Brain pericyte (primary cell): ENCODE data around the gene LRRC58.
"Not testable (repeated sequence)": the region's sequence is repeated elsewhere in the genome, so short reads cannot be mapped to it uniquely, and the experiment has no call there.

ENCODE experiments used
- DNase-seq: peaks from one replicate; pipeline ENCODE4 v3.0.0-alpha.2; 2012; ENCODE audit warnings: low read depth, low spot score

Gene LRRC58

GRCh38 chr3:120339362-120339761, 9.8 kb downstream of the LRRC58 start:
- no peak for DNase-seq

- DNase-seq, result no peak
Measured at GRCh38 chr3:120338517-120338916, 10.6 kb downstream of the LRRC58 start.

DNA sequence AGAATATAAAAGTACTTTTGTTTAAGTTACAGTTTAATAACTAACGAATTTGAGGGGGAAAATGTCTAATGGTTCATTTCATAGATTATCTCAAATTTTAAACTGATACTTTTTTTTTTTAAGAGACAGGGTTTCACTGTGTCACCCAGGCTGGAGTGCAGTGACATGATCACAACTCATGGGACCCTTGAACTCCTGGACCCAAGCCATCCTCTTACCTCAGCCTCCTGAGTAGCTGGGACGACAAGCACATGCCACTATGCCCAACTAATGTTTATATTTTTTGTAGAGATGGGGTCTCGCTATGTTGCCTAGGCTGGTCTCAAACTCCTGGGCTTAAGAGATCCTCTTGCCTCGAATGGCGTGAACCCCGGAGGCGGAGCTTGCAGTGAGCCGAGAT, 16.5 kb downstream of the LRRC58 start:
- no peak for DNase-seq

DNA sequence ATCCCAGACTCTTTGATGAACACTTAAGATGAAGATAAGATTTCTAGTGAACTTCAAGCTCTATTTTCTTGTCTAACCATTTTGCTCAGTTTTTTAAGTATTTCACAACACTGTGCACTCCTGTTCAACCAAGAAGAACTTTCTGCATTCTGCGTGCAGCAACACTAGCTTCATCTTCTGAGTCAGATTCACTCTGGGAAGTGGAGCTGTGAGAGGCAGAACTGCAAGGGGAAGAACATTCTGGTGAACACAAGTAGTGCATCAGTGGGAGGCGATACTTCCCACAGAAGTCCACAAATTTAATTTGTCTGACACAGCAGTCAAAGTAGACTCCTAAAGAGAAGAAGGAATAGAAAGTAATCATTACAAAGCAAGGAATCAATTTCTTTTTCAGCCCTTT, 18.1 kb downstream of the LRRC58 start:
- no peak for DNase-seq

- no peak for DNase-seq
Measured at GRCh38 chr3:120326784-120327183, 22.4 kb downstream of the LRRC58 start.

- no peak for DNase-seq
Measured at GRCh38 chr3:120324190-120324589, 25.0 kb downstream of the LRRC58 start.

- DNase-seq, result not testable (repeated sequence)
Measured at GRCh38 chr3:120323761-120324160, 25.4 kb downstream of the LRRC58 start.

DNA sequence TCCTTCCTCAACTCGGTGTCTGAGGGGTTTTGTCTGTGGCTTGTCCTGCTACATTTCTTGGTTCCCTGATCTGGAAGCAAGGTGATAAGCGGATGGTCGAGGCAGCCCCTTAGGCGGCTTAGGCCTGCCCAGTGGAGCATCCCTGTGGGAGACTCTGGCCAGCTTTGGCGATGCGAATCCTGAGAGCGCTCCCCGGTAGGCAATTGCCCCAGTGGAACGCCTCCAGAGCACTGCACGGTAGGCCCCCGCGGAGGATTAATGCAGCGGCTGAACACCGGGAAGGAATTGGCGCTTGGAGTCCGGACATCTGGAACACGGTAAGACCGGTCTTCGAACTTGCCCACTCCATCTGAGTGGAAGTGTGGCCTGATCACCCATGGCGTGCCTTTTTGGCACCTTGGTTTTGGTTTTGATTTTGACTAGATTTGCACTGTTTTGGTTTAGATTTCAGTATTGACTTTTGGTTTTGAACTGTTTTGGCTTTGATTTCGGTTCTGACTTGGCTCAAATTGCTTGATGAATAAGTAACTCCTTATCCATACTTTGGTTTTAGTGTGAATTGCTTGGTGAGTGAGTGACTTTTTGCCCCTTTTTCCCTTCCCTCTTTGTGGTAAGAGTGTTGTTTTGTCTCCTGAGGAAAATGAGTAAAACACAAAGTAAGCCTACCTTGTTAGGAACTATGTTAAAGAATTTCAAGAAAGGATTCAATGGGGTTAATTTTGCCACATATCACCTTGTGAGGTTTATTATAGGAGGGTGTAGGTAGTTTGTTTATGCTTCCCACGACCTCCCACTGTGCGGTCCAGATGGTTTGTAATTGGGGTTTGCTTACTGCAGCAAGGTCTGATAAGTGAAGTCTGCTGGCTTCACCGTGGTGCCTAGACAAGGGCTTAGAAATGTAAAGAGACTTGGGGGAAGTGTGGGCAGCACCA, 37.0 kb downstream of the LRRC58 start:
- DNase-seq, result no peak

DNA sequence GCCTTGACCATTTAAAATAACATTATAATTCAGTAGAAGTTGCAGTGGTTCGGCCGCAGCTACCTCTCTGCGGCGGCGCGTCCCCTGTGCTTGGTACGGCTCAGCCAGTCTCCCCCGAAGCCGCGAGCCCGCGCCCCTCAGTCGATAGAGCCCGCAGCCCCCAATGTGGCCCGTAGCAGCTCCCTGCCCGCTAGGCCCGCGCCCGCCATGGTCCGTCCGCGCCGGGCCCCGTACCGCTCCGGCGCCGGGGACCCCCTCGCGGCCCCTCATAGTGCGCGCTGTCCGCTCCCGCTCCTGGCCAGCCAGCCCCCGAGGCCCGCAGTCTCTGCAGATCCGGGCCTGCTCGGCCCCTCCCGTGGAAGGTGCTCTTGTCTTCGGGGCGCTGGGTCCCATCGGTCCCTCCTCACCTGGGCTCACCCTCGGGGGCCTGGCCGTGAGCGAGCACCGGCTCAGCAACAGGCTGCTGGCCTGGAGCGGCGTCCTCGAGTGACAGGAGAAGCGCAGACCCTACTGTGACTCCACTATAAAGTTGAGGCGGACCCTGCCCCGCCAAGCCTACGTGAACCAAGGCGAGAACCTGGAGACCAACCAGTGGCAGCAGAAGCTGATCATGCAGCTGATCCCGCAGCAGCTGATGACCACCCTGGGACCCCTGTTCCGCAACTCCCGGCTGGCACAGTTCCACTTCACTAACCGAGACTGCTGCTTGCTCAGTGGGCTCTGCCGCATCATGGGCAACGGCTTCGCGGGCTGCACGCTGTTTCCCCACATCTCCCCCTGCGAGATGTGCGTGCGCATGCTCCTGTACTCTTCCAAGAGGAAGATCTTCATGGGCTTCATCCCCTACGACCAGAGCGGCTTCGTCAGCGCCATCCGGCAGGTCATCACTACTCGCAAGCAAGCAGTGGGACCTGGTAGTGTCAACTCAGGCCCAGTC, 42.4 kb downstream of the LRRC58 start:
- DNase-seq, result no peak

DNA sequence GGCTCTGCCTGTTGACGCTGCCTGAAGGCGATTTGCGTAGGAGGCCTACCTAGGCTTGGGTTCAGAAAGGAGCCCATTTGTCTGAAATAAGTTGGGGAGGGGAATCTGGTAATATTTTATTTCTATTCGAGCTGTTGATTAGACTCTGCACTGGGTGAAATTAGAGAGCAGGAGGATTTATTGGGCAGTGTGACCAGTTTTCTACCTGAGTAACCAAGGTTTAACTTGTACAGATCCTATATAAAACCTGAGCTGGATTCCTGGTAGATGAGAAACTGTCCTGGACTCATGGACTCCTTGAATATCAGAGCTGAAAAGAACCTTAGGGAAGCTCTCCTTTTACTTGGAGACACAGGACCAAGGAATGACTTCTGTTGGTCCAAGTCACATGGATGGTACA, 44.5 kb downstream of the LRRC58 start:
- no peak for DNase-seq

GRCh38 chr3:120302361-120302760, 46.8 kb downstream of the LRRC58 start:
- no peak for DNase-seq

GRCh38 chr3:120300971-120301370, 48.2 kb downstream of the LRRC58 start:
- DNase-seq, result no peak

- no peak for DNase-seq
Measured at GRCh38 chr3:120299403-120299802, 49.8 kb downstream of the LRRC58 start.

GRCh38 chr3:120298996-120299395, 50.2 kb downstream of the LRRC58 start:
- no peak for DNase-seq

DNA sequence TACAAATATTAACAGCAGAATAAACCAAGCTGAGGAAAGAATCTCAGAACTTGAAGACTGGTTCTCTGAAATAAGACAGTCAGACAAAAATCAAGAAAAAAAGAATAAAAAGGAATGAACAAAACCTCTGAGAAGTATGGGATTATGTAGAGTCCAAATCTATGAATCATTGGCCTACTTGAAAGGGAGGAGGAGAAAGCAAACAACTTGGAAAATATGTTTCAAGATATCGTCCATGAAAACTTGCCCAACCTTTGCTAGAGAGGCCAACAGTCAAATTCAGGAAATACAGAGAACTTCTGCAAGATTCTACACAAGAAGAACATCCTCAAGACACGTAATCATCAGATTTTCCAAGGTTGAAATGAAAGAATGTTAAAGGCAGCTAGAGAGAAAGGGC, 57.6 kb downstream of the LRRC58 start:
- not testable (repeated sequence) for DNase-seq

GRCh38 chr3:120289636-120290035, 59.5 kb downstream of the LRRC58 start:
- DNase-seq, result no peak

- DNase-seq, result no peak
Measured at GRCh38 chr3:120286465-120286864, 62.7 kb downstream of the LRRC58 start.

DNA sequence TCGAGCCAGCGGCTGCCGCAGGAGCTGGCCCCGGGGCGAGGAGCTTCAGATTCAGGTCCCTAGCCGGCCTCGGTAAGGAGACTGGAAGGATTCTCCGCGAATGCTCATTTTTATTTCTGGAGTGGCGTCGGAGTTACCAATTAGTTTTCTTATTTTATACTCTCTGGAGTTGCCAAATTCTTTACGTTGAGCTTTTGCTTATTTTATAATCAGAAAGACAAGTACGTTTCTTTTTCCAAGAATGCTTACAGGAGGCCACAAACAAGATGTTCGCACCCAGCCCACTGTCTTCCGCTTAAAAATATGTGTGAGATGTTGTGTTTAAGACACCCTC, 63.7 kb downstream of the LRRC58 start:
- no peak for DNase-seq

DNA sequence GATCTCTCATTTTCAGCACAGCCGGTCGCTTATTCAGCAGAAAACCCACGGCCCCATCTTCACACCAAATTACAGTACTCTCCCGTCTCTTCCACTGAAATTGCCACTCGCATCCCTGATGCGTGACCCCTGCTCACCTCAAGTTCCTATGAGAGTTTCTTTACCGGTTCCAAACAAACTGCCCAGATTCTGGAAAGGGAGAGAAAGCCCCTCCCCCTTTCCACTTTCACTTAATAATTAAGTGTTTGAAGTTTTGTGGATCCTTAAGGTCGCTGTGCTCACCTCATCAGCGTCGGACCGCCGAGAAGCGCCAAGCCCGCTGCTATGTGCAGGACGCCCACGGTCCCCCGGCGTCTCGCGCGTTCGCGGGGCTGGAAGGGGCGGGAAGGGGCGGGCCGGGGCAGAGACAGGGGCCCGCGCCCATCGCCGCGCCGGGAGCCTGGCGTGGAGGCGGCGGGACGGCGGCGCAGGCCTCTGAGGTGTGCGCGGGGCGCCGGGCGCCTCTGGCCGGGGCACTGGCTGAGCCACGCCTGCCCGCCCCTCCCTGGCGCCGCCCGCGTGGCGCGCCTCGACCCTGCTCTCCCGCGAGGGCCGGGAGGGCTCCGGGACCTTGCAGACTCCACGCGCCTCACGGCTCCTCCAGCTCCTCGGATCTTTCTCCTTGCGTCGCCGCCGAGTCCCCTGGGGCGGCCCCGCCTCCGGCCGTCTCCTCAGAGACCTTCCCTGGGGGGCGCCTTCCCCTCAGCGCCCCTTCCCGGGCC, 64.2 kb downstream of the LRRC58 start, which contains the start of gene GPR156:
Gene GPR156 (minus strand): TSS at position 476 of the 761 bp plus-strand sequence. CDS start 41,124 bp downstream, outside the sequence.
- DNase-seq, result no peak

- no peak for DNase-seq
Measured at GRCh38 chr3:120281261-120281660, 67.9 kb downstream of the LRRC58 start.

- no peak for DNase-seq
Measured at GRCh38 chr3:120280566-120280965, 68.6 kb downstream of the LRRC58 start.

GRCh38 chr3:120280026-120280425, 69.1 kb downstream of the LRRC58 start:
- no peak for DNase-seq
